Measurements from ENCODE around the gene ARHGAP8. TPM values are rescaled to one million over a fixed set of nuclear protein-coding genes. Genes with fewer than 3 reads are reported as not detected.

The ARHGAP8 gene
- polyA plus RNA-seq, 2 of the 4 experiments (the other 2 are of a cell fraction) = 1.2 to 3.8 TPM

DNA sequence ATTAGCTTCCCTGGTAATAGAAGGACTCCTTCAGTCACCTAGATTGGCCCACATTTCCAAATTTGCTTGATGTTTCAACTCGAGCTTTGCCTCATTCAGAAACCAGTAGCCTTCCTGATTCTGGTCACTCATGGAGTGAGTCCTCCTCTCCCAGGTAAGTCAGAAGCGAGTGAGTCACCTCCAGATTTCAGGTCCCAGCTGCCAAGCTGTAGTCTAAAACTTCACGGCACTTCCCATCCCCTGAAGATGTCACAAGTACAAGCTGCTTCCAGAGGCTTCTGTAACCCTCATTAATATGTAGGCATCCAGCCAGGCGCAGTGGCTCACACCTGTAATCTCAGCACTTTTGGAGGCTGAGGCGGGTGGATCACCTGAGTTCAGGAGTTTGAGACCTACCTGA is 23.5 kb downstream of the ARHGAP8 start:
- 80% methylated on average over 3 of the region's 5 CpGs for WGBS (ENCODE audit: missing lambda C conversion rate)
- no peak for FAIRE-seq
- no peak overlapping the region for H3K4me3 ChIP-seq
- ATAC-seq = no peak
- CTCF ChIA-PET = no interaction called here
- no peak for DNase-seq (ENCODE audit: low read depth in 1 of 2, low spot score in 1 of 2)
- no peaks in the 10 kb centered on the region for H3K9me3 ChIP-seq
- H3K4me1 ChIP-seq = no peaks in the 10 kb centered on the region
- POLR2A ChIA-PET = no interaction called here
- no peak overlapping the region for H3K4me2 ChIP-seq
- no peak for TF ChIP-seq FOXS1 (CRISPR knock-in tag; IDR thresholded peaks at IDR 0.05)
- no peak for TF ChIP-seq MAFK (IDR thresholded peaks at IDR 0.05; ENCODE audit: partially characterized antibody)
- TF ChIP-seq POLR2A (IDR thresholded peaks at IDR 0.05; ENCODE audit: low read length) = no peak
- no peak for TF ChIP-seq HDAC2 (IDR thresholded peaks at IDR 0.05)
- no peak for TF ChIP-seq SREBF2 (IDR thresholded peaks at IDR 0.05)
- no peak for TF ChIP-seq HEYL (CRISPR knock-in tag; IDR thresholded peaks at IDR 0.05)
- no peak for TF ChIP-seq NPAS2 (CRISPR knock-in tag; IDR thresholded peaks at IDR 0.05; ENCODE audit: borderline replicate concordance)
- TF ChIP-seq ESRRA (IDR thresholded peaks at IDR 0.05; ENCODE audit: borderline replicate concordance, low read length) = no peak
- TF ChIP-seq CHD4 (IDR thresholded peaks at IDR 0.05; ENCODE audit: borderline replicate concordance) = no peak
- no peak for TF ChIP-seq SMC3 (IDR thresholded peaks at IDR 0.05)
- TF ChIP-seq JUNB (IDR thresholded peaks at IDR 0.05) = no peak
- TF ChIP-seq, protein P1, sequence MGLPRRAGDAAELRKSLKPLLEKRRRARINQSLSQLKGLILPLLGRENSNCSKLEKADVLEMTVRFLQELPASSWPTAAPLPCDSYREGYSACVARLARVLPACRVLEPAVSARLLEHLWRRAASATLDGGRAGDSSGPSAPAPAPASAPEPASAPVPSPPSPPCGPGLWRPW (IDR thresholded peaks at IDR 0.05) = no peak
- no peak for TF ChIP-seq HOXA7 (CRISPR knock-in tag; IDR thresholded peaks at IDR 0.05)
- no peak for TF ChIP-seq ZFP36 (IDR thresholded peaks at IDR 0.05; ENCODE audit: borderline replicate concordance, partially characterized antibody)
- TF ChIP-seq HOXB13 (CRISPR knock-in tag; IDR thresholded peaks at IDR 0.05; ENCODE audit: low read depth) = no peak
- H3K27ac ChIP-seq = no peak overlapping the region

DNA sequence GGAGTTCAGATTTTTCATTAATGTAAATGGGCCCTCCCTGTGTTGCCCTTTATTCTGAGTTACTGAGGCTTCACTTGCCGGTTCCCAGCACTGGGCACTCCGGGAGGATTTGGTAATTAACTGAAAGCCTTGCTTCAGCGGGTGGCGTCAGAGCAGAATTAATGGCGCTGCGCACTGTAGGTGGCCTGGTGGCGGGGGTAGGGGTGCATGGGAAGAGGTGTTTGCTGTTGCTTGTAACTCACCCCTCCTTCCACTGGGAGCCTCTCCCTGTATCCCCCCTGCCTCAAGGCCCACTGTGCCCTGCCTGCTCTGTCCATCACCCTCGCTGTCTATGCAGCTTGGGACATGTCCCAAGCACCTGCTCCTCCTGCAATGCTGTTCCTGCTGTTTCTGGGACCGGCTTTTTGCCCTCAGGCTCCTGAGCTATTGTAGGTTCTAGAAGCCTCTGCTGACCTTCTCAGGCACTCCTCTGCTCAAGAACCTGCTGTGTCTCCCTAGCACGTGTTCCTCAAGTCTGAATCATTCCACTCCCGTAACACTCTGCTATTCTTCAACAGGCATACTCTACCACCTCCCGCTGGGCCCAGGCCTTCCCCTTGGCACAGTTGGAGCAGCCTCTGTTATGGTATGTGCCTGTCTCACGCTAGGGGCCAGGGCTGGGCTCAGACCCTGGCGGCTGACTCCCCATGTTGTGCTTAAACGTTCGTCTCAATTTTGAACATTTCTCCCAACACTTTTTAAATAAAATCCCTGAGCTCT is 24.4 kb downstream of the ARHGAP8 start:
- DNase-seq (ENCODE audit: low read depth in 1 of 2, low spot score in 1 of 2) (no peak), FAIRE-seq (no peak), ATAC-seq (no peak)
- POLR2A ChIA-PET = no interaction called here
- no peak overlapping the region for H3K4me3 ChIP-seq
- H3K9me3 ChIP-seq = no peaks in the 10 kb centered on the region
- no peak overlapping the region for H3K27ac ChIP-seq
- 86% methylated on average over 14 of the region's 16 CpGs for WGBS (ENCODE audit: missing lambda C conversion rate)
- H3K4me2 ChIP-seq = no peak overlapping the region
- H3K4me1 ChIP-seq = no peaks in the 10 kb centered on the region
- CTCF ChIA-PET = interaction anchor here (0.6 to 0.8 kb wide), 2 partner anchors 22 to 470 kb away, joined by 3 read pairs; no protein-coding TSS in a partner anchor
- TF ChIP-seq GATA3 (IDR thresholded peaks at IDR 0.05; ENCODE audit: borderline replicate concordance) = no peak
- no peak for TF ChIP-seq BHLHE40 (IDR thresholded peaks at IDR 0.05; ENCODE audit: low read depth, low read length)
- no peak for TF ChIP-seq MAFK (IDR thresholded peaks at IDR 0.05; ENCODE audit: partially characterized antibody)
- TF ChIP-seq MYC (IDR thresholded peaks at IDR 0.05; ENCODE audit: borderline replicate concordance, low read length) = no peak
- TF ChIP-seq CHD2 (IDR thresholded peaks at IDR 0.05; ENCODE audit: low read length, partially characterized antibody) = no peak
- TF ChIP-seq, protein P2, sequence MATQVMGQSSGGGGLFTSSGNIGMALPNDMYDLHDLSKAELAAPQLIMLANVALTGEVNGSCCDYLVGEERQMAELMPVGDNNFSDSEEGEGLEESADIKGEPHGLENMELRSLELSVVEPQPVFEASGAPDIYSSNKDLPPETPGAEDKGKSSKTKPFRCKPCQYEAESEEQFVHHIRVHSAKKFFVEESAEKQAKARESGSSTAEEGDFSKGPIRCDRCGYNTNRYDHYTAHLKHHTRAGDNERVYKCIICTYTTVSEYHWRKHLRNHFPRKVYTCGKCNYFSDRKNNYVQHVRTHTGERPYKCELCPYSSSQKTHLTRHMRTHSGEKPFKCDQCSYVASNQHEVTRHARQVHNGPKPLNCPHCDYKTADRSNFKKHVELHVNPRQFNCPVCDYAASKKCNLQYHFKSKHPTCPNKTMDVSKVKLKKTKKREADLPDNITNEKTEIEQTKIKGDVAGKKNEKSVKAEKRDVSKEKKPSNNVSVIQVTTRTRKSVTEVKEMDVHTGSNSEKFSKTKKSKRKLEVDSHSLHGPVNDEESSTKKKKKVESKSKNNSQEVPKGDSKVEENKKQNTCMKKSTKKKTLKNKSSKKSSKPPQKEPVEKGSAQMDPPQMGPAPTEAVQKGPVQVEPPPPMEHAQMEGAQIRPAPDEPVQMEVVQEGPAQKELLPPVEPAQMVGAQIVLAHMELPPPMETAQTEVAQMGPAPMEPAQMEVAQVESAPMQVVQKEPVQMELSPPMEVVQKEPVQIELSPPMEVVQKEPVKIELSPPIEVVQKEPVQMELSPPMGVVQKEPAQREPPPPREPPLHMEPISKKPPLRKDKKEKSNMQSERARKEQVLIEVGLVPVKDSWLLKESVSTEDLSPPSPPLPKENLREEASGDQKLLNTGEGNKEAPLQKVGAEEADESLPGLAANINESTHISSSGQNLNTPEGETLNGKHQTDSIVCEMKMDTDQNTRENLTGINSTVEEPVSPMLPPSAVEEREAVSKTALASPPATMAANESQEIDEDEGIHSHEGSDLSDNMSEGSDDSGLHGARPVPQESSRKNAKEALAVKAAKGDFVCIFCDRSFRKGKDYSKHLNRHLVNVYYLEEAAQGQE (IDR thresholded peaks at IDR 0.05) = no peak
- TF ChIP-seq, protein P3, sequence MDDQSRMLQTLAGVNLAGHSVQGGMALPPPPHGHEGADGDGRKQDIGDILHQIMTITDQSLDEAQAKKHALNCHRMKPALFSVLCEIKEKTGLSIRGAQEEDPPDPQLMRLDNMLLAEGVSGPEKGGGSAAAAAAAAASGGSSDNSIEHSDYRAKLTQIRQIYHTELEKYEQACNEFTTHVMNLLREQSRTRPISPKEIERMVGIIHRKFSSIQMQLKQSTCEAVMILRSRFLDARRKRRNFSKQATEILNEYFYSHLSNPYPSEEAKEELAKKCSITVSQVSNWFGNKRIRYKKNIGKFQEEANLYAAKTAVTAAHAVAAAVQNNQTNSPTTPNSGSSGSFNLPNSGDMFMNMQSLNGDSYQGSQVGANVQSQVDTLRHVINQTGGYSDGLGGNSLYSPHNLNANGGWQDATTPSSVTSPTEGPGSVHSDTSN (IDR thresholded peaks at IDR 0.05) = no peak
- TF ChIP-seq SMC3 (IDR thresholded peaks at IDR 0.05) = no peak

All from A549 (cell line).